ENCODE measurements around the gene RBPMS2. TPM values are rescaled to one million over a fixed set of nuclear protein-coding genes. Genes with fewer than 3 reads are reported as not detected.
"Not testable (repeated sequence)": the region's sequence is repeated elsewhere in the genome, so short reads cannot be mapped to it uniquely, and the experiment has no call there.

Gene RBPMS2
- total RNA-seq = under 1 TPM in 3 of 5 donors, not detected in 2; 0.16 to 0.26 (median 0.20) TPM
- not detected for total RNA-seq (2013)
- 0 to 0.18 (median 0) reads per million in 29 experiments for total RNA-seq

GRCh38 chr15:64775551-64776401 lies at the start of gene RBPMS2:
TSS of gene RBPMS2 (minus strand) at chr15:64775589. CDS start at chr15:64775319, 270 bp downstream.
- peak in 3 of 35 experiments; percentile 6 to 13 (median 11) for DNase-seq

DNA sequence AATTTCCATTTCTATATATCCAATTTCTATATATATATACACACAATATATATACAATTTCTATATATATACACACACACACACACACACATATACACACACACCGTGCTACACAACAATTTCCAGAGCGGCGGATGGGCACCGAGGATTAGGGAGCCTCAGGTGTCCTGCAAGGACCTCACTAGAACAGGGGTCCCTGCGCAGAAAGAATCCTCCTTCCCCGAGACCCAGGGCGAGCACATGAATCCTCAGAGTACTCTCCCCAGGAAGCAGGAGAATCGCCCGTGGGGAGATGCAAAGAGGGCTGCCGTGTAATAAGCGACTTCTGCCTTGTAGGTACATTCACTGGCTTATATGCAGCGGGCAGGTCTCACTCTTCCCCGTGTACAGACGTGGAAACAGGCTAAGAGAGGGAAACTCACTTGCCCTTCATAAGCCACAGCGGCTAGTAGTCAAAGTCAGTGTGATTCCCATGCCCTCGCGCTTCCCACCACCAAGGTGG lies 49.6 kb upstream of the RBPMS2 start:
- H3K4me3 ChIP-seq (ENCODE audit: control insufficient read depth in 1 of 2, extremely low read depth in 1 of 2, low read length in 1 of 2) = peak overlapping the region; percentile 52 to 94

More at GRCh38 chr15:64775551-64776401, at the start of gene RBPMS2:
- H3K4me3 Mint-ChIP-seq = peak within 1 kb of the TSS; percentile 66 to 77 (median 71)
- H3K9me3 Mint-ChIP-seq = no peaks in the 10 kb centered on the region
- peaks cover 0 to 13% of the 10 kb centered on the region in 2 experiments for H3K4me1 ChIP-seq (ENCODE audit: control insufficient read depth in 1 of 2, extremely low read depth in 1 of 2, insufficient read depth in 2 of 2, low read length in 2 of 2)
- ATAC-seq (replicated peaks in 1 of 4) = peak; percentile 31 to 53 (median 38)
- peaks cover 9 to 35% of the 10 kb centered on the region in 2 experiments for H3K27me3 ChIP-seq (replicated peaks in 1 of 2; ENCODE audit: control insufficient read depth in 2 of 2, extremely low read depth in 1 of 2, insufficient read depth in 2 of 2, low read length in 1 of 2)
- 1% methylated on average over 72 of the region's 90 CpGs for WGBS (ENCODE audit: insufficient coverage)
- H3K36me3 ChIP-seq (ENCODE audit: control insufficient read depth in 2 of 2, extremely low read depth in 1 of 2, insufficient read depth in 1 of 2, low read length in 1 of 2) = no peaks in the 10 kb centered on the region
- H3K27ac ChIP-seq (ENCODE audit: low read length) = no peak within 1 kb of the TSS
- H3K4me1 Mint-ChIP-seq = peaks cover 3 to 11% (median 6%) of the 10 kb centered on the region in 3 donors
- H3K27me3 Mint-ChIP-seq = peaks cover 27 to 46% of the 10 kb centered on the region in 2 donors
- no peaks in the 10 kb centered on the region for H3K36me3 Mint-ChIP-seq
- POLR2A ChIA-PET = no interaction called here
- CTCF ChIA-PET = no interaction called here
- peak within 1 kb of the TSS in 1 of 2 donors; percentile 63 for H3K4me3 ChIP-seq (ENCODE audit: control insufficient read depth in 1 of 2, extremely low read depth in 1 of 2, low read length in 1 of 2)
- H3K27ac Mint-ChIP-seq = no peak within 1 kb of the TSS
- H3K9me3 ChIP-seq = no peaks in the 10 kb centered on the region

GRCh38 chr15:64816452-64816851 lies 41.1 kb upstream of the RBPMS2 start:
- Histone ChIP-seq H3K27me3 (replicated peaks in 1 of 2; ENCODE audit: control insufficient read depth in 2 of 2, extremely low read depth in 1 of 2, insufficient read depth in 2 of 2, low read length in 1 of 2) (no peaks in the 10 kb centered on the region), H3K4me3 (ENCODE audit: control insufficient read depth in 1 of 2, extremely low read depth in 1 of 2, low read length in 1 of 2) (no peak overlapping the region), H3K36me3 (ENCODE audit: control insufficient read depth in 2 of 2, extremely low read depth in 1 of 2, insufficient read depth in 1 of 2, low read length in 1 of 2) (no peaks in the 10 kb centered on the region), H3K4me1 (ENCODE audit: control insufficient read depth in 1 of 2, extremely low read depth in 1 of 2, insufficient read depth in 2 of 2, low read length in 2 of 2) (no peaks in the 10 kb centered on the region), H3K9me3 (no peaks in the 10 kb centered on the region), H3K27ac (ENCODE audit: low read length) (no peak overlapping the region)
- 94% methylated on average over 5 of the region's 13 CpGs for WGBS (ENCODE audit: insufficient coverage)
- POLR2A ChIA-PET = no interaction called here
- Mint-ChIP-seq H3K4me1 (no peaks in the 10 kb centered on the region), H3K27me3 (no peaks in the 10 kb centered on the region), H3K27ac (no peak overlapping the region), H3K36me3 (no peaks in the 10 kb centered on the region), H3K9me3 (no peaks in the 10 kb centered on the region), H3K4me3 (no peak overlapping the region)
- ATAC-seq (replicated peaks in 1 of 4) = no peak
- DNase-seq = no peak
- CTCF ChIA-PET = interaction anchor here in 1 of 2 donors (1.4 kb wide), 1 partner anchor 19 kb away, joined by 3 read pairs; no protein-coding TSS in a partner anchor

More for the DNA sequence above, 49.6 kb upstream of the RBPMS2 start:
- no peaks in the 10 kb centered on the region for H3K36me3 Mint-ChIP-seq
- peak overlapping the region; percentile 72 to 88 (median 84) for H3K4me3 Mint-ChIP-seq
- ChIA-PET CTCF (interaction anchor here (1.1 to 1.3 kb wide), 5 partner anchors 11 to 70 kb away, joined by 3 to 17 read pairs (median 4); no protein-coding TSS in a partner anchor), POLR2A (no interaction called here)
- no peak overlapping the region for H3K27ac ChIP-seq (ENCODE audit: low read length)
- H3K9me3 Mint-ChIP-seq = no peaks in the 10 kb centered on the region
- H3K4me1 Mint-ChIP-seq = peaks cover 28 to 37% (median 32%) of the 10 kb centered on the region in 3 donors
- H3K4me1 ChIP-seq (ENCODE audit: control insufficient read depth in 1 of 2, extremely low read depth in 1 of 2, insufficient read depth in 2 of 2, low read length in 2 of 2) = peaks cover 19 to 34% of the 10 kb centered on the region in 2 experiments
- no peaks in the 10 kb centered on the region for H3K9me3 ChIP-seq
- WGBS (ENCODE audit: insufficient coverage) = 0% methylated on average over 11 of the region's 17 CpGs
- peak in 3 of 4 experiments; percentile 9 to 22 (median 19) for ATAC-seq (replicated peaks in 1 of 4)
- DNase-seq = peak in 3 of 35 experiments; percentile 16 to 35 (median 18)
- H3K27me3 Mint-ChIP-seq = peaks cover 5 to 10% of the 10 kb centered on the region in 2 donors
- no peaks in the 10 kb centered on the region for H3K36me3 ChIP-seq (ENCODE audit: control insufficient read depth in 2 of 2, extremely low read depth in 1 of 2, insufficient read depth in 1 of 2, low read length in 1 of 2)
- no peak overlapping the region for H3K27ac Mint-ChIP-seq
- peaks cover 3 to 25% of the 10 kb centered on the region in 2 experiments for H3K27me3 ChIP-seq (replicated peaks in 1 of 2; ENCODE audit: control insufficient read depth in 2 of 2, extremely low read depth in 1 of 2, insufficient read depth in 2 of 2, low read length in 1 of 2)

GRCh38 chr15:64814965-64815364 lies 39.6 kb upstream of the RBPMS2 start:
- H3K4me3 Mint-ChIP-seq; H3K9me3 Mint-ChIP-seq; H3K36me3 Mint-ChIP-seq; DNase-seq; H3K36me3 ChIP-seq (ENCODE audit: control insufficient read depth in 2 of 2, extremely low read depth in 1 of 2, insufficient read depth in 1 of 2, low read length in 1 of 2); H3K27me3 Mint-ChIP-seq; H3K27ac ChIP-seq (ENCODE audit: low read length); H3K4me1 ChIP-seq (ENCODE audit: control insufficient read depth in 1 of 2, extremely low read depth in 1 of 2, insufficient read depth in 2 of 2, low read length in 2 of 2); POLR2A ChIA-PET; H3K9me3 ChIP-seq; H3K27me3 ChIP-seq (replicated peaks in 1 of 2; ENCODE audit: control insufficient read depth in 2 of 2, extremely low read depth in 1 of 2, insufficient read depth in 2 of 2, low read length in 1 of 2); H3K4me1 Mint-ChIP-seq; H3K27ac Mint-ChIP-seq; ATAC-seq (replicated peaks in 1 of 4); H3K4me3 ChIP-seq (ENCODE audit: control insufficient read depth in 1 of 2, extremely low read depth in 1 of 2, low read length in 1 of 2): not testable (repeated sequence)
- CTCF ChIA-PET = interaction anchor here (0.5 to 1.4 kb wide), 3 partner anchors 21 to 92 kb away, joined by 3 to 5 read pairs (median 3); no protein-coding TSS in a partner anchor
- no CpG with 5 or more reads among the region's 4 CpGs for WGBS (ENCODE audit: insufficient coverage)

GRCh38 chr15:64814283-64814682 lies 38.9 kb upstream of the RBPMS2 start:
- H3K9me3 ChIP-seq; H3K27ac ChIP-seq (ENCODE audit: low read length); POLR2A ChIA-PET; H3K27me3 ChIP-seq (replicated peaks in 1 of 2; ENCODE audit: control insufficient read depth in 2 of 2, extremely low read depth in 1 of 2, insufficient read depth in 2 of 2, low read length in 1 of 2); H3K9me3 Mint-ChIP-seq; ATAC-seq (replicated peaks in 1 of 4); H3K27me3 Mint-ChIP-seq; H3K4me1 ChIP-seq (ENCODE audit: control insufficient read depth in 1 of 2, extremely low read depth in 1 of 2, insufficient read depth in 2 of 2, low read length in 2 of 2); H3K4me3 Mint-ChIP-seq; H3K4me1 Mint-ChIP-seq; H3K27ac Mint-ChIP-seq; H3K4me3 ChIP-seq (ENCODE audit: control insufficient read depth in 1 of 2, extremely low read depth in 1 of 2, low read length in 1 of 2); H3K36me3 ChIP-seq (ENCODE audit: control insufficient read depth in 2 of 2, extremely low read depth in 1 of 2, insufficient read depth in 1 of 2, low read length in 1 of 2); DNase-seq; H3K36me3 Mint-ChIP-seq: not testable (repeated sequence)
- CTCF ChIA-PET = interaction anchor here in 1 of 2 donors (1.1 kb wide), 1 partner anchor 93 kb away, joined by 3 read pairs; no protein-coding TSS in a partner anchor
- WGBS (ENCODE audit: insufficient coverage) = 100% methylated on average over 3 of the region's 8 CpGs

DNA sequence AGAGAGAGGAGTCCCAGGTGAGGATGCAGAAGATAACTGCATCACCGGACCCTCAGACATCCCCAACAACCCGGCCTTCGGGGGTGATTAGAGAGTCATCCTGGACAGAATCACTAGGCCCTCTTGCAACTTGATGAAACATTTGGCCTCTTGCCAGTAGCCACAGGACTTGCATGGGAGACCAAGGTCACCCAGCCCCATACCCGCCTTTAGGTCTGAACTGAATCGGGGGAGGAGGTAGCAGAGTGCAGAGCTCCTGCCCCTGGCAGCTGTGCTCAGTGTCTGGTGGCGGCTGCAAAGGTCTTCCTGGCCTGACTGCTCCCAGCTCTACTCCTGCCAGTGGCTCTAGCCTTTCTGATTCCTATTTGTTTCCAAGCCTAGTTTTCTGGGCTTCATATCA lies 37.7 kb upstream of the RBPMS2 start:
- Mint-ChIP-seq H3K4me3 (no peak overlapping the region), H3K9me3 (no peaks in the 10 kb centered on the region), H3K4me1 (peaks cover 0 to 6% (median 1%) of the 10 kb centered on the region in 3 donors), H3K27ac (no peak overlapping the region), H3K36me3 (no peaks in the 10 kb centered on the region), H3K27me3 (no peaks in the 10 kb centered on the region)
- Histone ChIP-seq H3K4me1 (ENCODE audit: control insufficient read depth in 1 of 2, extremely low read depth in 1 of 2, insufficient read depth in 2 of 2, low read length in 2 of 2) (peaks cover 0 to 6% of the 10 kb centered on the region in 2 experiments), H3K4me3 (ENCODE audit: control insufficient read depth in 1 of 2, extremely low read depth in 1 of 2, low read length in 1 of 2) (no peak overlapping the region), H3K36me3 (ENCODE audit: control insufficient read depth in 2 of 2, extremely low read depth in 1 of 2, insufficient read depth in 1 of 2, low read length in 1 of 2) (no peaks in the 10 kb centered on the region), H3K27me3 (replicated peaks in 1 of 2; ENCODE audit: control insufficient read depth in 2 of 2, extremely low read depth in 1 of 2, insufficient read depth in 2 of 2, low read length in 1 of 2) (peaks cover 0 to 11% of the 10 kb centered on the region in 2 experiments), H3K9me3 (no peaks in the 10 kb centered on the region), H3K27ac (ENCODE audit: low read length) (no peak overlapping the region)
- no peak for ATAC-seq (replicated peaks in 1 of 4)
- 68% methylated on average over 2 of the region's 6 CpGs for WGBS (ENCODE audit: insufficient coverage)
- CTCF ChIA-PET = no interaction called here
- POLR2A ChIA-PET = interaction anchor here in 1 of 2 donors (0.6 kb wide), 1 partner anchor 99 kb away, joined by 4 read pairs; the partner anchor contains the start of gene ANKDD1A
- DNase-seq = no peak
